ENCODE data around the gene PIP5K1B. TPM values are rescaled to one million over a fixed set of nuclear protein-coding genes. Genes with fewer than 3 reads are reported as not detected.
A peak's percentile ranks its signal among the peaks of the same experiment; 100 is the strongest.

Gene PIP5K1B
- polyA plus RNA-seq, 1 donor from 2014 or later: 5.0 TPM

DNA sequence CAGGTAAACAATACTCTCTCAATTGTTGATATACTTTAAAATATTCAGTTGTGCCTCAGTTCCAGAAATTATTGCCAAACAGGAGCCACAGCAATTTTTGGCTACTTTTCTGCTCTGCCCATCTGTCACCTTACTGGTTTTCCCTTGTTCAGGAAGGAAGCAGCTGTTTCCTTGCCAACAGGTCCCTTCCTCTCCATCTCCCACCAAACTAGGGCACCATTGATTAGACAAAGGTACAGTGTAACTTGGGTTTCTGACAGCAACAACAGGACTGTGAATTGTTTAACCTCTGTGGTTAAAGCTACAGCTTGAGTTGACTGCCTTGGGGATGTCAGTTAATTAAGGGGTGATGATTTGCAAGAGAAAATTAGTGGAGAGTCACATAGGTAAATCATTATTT is 76.9 kb downstream of the PIP5K1B start:
- no peaks in the 10 kb centered on the region for H3K9me3 Mint-ChIP-seq
- H3K4me3 Mint-ChIP-seq: peak overlapping the region in 1 of 4 donors; percentile 75
- peaks cover 0 to 10% (median 7%) of the 10 kb centered on the region in 3 donors for H3K4me1 Mint-ChIP-seq
- no peaks in the 10 kb centered on the region for H3K36me3 Mint-ChIP-seq
- no peak overlapping the region for H3K27ac Mint-ChIP-seq
- H3K27me3 Mint-ChIP-seq: no peaks in the 10 kb centered on the region

DNA sequence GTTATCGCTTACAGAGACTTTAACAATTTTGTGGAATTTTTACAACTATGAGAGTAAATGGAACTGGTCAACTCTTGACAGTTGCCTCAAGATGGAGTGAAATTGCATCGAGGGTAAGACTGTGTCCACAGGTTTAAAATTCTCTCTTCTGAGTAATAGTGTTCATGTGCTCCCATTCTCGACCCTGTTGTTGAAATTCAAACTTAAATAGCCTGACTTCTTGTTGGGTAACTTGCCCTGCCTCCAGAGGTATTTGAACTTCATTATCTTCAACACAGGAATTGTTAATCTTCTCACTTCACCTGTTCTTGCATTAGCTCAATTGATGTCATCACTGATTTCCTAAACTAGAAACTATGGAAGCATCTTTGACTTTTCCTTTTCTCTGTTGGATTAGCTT is 77.5 kb downstream of the PIP5K1B start:
- H3K27ac Mint-ChIP-seq: no peak overlapping the region
- no peak overlapping the region for H3K4me3 Mint-ChIP-seq
- no peaks in the 10 kb centered on the region for H3K36me3 Mint-ChIP-seq
- H3K4me1 Mint-ChIP-seq: peaks cover 4 to 10% (median 7%) of the 10 kb centered on the region in 3 donors
- H3K9me3 Mint-ChIP-seq: no peaks in the 10 kb centered on the region
- no peaks in the 10 kb centered on the region for H3K27me3 Mint-ChIP-seq

DNA sequence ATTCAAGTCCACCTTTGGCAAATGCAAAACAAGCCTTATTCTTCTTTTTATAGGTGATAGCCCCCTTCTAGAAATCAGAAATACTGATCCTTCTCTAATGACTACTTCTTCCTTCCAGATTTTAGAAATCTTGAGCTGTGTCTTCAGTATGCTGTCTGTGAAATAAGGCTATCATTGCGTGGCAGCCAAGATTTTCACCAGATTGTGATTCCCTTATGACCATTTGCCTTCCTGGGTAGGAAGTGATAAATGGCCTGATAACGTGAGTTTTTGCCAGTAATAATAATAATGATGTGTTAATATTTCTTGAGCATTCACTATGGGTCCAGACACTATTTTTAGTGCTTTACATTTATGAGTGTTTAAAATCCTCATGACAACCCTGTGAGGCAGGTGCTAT is 80.9 kb downstream of the PIP5K1B start:
- peaks cover 4 to 10% (median 7%) of the 10 kb centered on the region in 3 donors for H3K4me1 Mint-ChIP-seq
- H3K9me3 Mint-ChIP-seq: no peaks in the 10 kb centered on the region
- H3K27me3 Mint-ChIP-seq: no peaks in the 10 kb centered on the region
- no peak overlapping the region for H3K27ac Mint-ChIP-seq
- H3K36me3 Mint-ChIP-seq: peaks cover 4% of the 10 kb centered on the region
- no peak overlapping the region for H3K4me3 Mint-ChIP-seq

DNA sequence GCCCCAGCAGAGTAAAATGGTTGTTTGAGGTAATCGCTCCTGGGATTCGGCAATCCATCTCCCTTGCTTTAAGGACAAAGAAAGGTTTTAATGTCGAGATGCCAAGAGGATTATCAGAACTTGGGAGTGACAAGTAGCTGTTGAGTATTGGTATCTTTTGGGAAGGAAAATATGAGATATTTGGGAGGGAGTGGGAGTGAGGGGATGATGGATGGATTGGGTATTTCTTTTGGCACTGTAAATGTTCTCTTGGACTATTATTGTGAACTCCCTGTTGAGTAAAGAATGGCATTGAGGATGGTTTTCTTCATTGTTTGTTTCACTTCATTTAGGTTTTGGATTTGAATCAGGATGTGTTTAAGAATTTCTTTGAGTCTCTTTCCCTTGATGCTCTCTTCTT is 86.1 kb downstream of the PIP5K1B start:
- Mint-ChIP-seq H3K36me3 (peaks cover 8% of the 10 kb centered on the region), H3K4me3 (no peak overlapping the region), H3K9me3 (no peaks in the 10 kb centered on the region), H3K27ac (peak overlapping the region in 1 of 3 donors; percentile 21), H3K27me3 (no peaks in the 10 kb centered on the region), H3K4me1 (peaks cover 0 to 8% (median 0%) of the 10 kb centered on the region in 3 donors)

DNA sequence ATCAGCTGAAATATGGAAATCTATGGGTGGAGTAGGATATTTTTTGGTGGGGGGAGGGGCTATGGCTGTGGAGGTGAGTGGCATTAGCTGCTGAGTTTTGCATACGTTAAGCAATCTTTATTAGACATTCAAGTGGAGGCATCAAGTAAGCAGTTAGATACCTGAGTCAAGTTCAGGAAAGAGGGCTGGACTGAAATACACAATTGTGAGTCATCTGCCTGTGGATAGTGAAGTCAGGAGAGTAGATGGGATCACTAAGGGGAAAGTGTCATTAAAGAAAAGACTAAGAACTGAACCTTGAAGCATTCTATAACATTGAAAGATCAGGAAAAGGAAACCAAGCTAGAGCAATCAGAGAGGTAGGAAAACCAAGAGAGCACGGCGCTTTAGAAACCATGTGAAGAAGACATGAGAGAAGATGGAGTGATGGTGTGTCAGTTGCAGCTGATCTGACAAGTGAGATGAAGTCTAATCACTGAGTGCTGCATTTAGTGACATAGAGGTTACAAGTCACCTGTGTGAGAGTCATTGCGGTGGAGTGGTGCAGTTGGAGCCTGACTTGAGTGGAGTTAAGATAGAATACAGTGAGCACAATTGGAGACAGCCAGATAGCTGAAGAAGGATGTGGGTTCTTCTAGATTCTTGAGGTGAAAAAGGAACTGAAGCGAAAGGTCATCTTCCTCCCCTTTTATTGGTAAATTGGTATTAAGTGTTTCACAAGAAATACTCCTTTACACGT is 88.7 kb downstream of the PIP5K1B start:
- no peaks in the 10 kb centered on the region for H3K9me3 Mint-ChIP-seq
- H3K36me3 Mint-ChIP-seq: peaks cover 5% of the 10 kb centered on the region
- no peak overlapping the region for H3K27ac Mint-ChIP-seq
- no peak overlapping the region for H3K4me3 Mint-ChIP-seq
- H3K27me3 Mint-ChIP-seq: no peaks in the 10 kb centered on the region
- H3K4me1 Mint-ChIP-seq: peaks cover 17 to 28% (median 18%) of the 10 kb centered on the region in 3 donors

DNA sequence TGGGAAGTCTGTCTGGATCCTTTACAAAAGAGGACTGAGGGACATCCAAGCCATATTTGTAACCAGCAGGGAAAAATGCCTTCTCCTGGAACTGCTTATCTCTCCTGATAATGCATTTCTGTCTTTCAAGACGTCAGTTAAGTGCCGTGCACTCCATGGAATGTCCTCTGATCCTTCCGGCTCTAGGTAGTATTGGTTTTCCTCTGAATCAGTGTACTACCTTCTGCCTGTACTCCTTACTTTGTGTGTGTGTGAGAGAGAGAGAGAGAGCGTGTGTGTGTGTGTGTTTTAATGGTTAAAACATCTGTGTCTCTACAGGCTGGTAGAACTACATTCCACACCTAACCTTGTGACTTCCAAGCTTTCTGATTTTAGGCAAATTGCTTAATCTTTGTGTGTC is 89.9 kb downstream of the PIP5K1B start:
- Mint-ChIP-seq H3K9me3 (no peaks in the 10 kb centered on the region), H3K27ac (no peak overlapping the region), H3K4me3 (no peak overlapping the region), H3K36me3 (peaks cover 7% of the 10 kb centered on the region), H3K27me3 (no peaks in the 10 kb centered on the region), H3K4me1 (peaks cover 18 to 30% (median 21%) of the 10 kb centered on the region in 3 donors)

DNA sequence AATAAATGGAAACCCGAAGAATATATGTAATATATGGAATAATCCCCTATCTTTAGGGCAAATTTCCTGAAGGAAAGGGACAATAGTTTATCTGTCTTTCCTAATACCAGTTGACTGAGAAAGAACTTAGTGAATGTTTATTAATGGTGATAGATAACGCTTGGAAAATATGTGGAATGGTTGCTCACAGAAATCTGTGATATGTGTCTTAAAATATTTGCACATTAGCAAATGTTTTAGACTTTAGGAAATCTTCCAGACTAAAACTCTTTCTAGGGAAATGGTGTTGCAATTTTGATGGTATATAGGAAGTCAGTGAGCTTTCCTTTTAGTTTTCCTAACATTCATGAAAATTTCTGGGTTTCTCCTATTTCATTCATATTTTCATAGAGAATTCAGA is 90.4 kb downstream of the PIP5K1B start:
- Mint-ChIP-seq H3K4me3 (no peak overlapping the region), H3K4me1 (peaks cover 18 to 30% (median 21%) of the 10 kb centered on the region in 3 donors), H3K27me3 (no peaks in the 10 kb centered on the region), H3K9me3 (no peaks in the 10 kb centered on the region), H3K36me3 (peaks cover 7% of the 10 kb centered on the region), H3K27ac (no peak overlapping the region)

DNA sequence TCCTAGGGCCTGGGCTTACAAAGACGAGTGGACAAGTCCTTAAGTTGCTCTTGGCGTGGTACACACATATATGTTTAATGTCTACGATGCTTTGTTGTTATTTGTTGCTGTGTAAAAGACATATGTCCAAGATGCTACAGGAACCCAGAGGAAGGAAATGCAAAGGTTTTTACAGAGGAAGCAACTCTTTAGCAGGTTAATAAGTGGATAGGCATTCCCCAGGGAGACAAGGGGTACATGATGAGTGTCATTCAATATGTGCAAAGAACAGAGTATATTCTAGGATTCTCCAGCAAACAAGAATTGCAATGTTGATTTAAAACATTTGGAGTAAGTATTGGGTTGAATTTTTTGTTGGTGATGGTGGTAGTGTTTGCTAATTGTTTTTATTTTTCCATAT is 92.1 kb downstream of the PIP5K1B start:
- Mint-ChIP-seq H3K27me3 (no peaks in the 10 kb centered on the region), H3K36me3 (peaks cover 1% of the 10 kb centered on the region), H3K27ac (peak overlapping the region in 1 of 3 donors; percentile 9), H3K4me1 (peaks cover 18 to 26% (median 21%) of the 10 kb centered on the region in 3 donors), H3K9me3 (no peaks in the 10 kb centered on the region), H3K4me3 (peak overlapping the region in 2 of 4 donors; percentile 40 to 49)

DNA sequence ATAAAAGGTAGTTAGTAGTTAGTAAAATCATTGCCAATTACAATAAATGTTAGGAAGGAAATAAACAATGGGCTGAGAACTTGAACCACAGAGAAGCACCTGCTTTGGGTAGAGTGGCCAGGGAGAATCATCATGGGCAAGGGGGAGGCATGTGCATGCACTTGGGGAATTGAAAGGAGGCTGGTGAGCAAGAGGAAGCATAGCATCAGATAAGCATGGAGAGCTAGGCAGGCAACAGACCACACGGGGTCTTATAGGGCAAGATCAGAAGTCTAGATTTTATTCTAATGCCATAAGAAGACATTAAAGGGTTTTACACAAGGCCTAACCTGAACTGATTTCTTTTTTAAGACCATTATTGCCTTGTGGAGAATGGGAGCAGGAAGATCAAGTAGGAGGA is 93.4 kb downstream of the PIP5K1B start:
- H3K9me3 Mint-ChIP-seq: no peaks in the 10 kb centered on the region
- H3K36me3 Mint-ChIP-seq: peaks cover 1% of the 10 kb centered on the region
- H3K4me1 Mint-ChIP-seq: peaks cover 18 to 25% (median 21%) of the 10 kb centered on the region in 3 donors
- no peaks in the 10 kb centered on the region for H3K27me3 Mint-ChIP-seq
- no peak overlapping the region for H3K4me3 Mint-ChIP-seq
- peak overlapping the region in 1 of 3 donors; percentile 8 for H3K27ac Mint-ChIP-seq

DNA sequence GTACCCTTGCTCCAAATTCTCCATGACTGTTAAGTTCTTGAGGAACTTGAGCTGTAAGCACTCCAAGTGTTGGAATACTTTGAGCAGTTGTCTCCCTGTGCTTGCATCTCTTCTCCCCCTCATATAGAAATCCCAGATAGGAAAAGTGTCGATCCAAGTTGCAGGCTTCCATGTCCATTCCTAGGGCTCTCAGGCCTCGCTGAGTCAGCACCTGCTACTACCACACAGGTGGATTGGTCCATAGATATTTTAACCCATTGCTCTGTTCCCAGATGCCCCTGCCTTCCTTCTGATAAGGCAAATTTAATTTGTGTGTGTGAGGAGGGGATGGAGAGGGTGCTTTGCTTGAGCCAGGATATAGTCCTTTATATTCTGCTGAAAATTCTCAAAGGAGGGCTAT is 95.8 kb downstream of the PIP5K1B start:
- peak overlapping the region in 1 of 3 donors; percentile 28 for H3K27ac Mint-ChIP-seq
- no peak overlapping the region for H3K4me3 Mint-ChIP-seq
- peaks cover 1% of the 10 kb centered on the region for H3K36me3 Mint-ChIP-seq
- H3K27me3 Mint-ChIP-seq: no peaks in the 10 kb centered on the region
- peaks cover 23 to 32% (median 25%) of the 10 kb centered on the region in 3 donors for H3K4me1 Mint-ChIP-seq
- H3K9me3 Mint-ChIP-seq: no peaks in the 10 kb centered on the region

DNA sequence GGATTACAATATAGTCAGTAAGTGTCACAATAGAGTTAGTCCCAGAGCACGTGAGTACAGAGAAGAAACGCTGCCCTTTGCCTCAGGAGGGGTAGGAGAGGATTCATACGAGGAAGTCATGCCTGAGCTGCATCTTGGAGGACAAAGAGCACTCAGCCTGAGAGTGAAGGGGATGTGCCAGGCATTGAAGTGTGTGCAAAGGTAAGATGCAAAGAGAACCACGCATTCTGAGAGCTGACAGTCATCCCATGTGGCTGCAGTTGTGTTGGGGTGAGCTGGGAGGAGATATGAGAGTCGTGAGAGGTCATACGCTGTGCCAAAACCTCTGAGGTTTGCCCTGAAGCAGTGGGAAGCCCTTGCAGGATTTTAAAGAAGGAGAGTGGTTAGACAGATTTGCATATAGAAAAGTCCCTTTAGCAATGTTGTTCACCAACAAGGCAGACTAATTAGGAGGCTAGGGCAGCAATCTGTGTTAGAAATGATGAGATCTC is 97.5 kb downstream of the PIP5K1B start:
- Mint-ChIP-seq H3K36me3 (peaks cover 3% of the 10 kb centered on the region), H3K27ac (no peak overlapping the region)

DNA sequence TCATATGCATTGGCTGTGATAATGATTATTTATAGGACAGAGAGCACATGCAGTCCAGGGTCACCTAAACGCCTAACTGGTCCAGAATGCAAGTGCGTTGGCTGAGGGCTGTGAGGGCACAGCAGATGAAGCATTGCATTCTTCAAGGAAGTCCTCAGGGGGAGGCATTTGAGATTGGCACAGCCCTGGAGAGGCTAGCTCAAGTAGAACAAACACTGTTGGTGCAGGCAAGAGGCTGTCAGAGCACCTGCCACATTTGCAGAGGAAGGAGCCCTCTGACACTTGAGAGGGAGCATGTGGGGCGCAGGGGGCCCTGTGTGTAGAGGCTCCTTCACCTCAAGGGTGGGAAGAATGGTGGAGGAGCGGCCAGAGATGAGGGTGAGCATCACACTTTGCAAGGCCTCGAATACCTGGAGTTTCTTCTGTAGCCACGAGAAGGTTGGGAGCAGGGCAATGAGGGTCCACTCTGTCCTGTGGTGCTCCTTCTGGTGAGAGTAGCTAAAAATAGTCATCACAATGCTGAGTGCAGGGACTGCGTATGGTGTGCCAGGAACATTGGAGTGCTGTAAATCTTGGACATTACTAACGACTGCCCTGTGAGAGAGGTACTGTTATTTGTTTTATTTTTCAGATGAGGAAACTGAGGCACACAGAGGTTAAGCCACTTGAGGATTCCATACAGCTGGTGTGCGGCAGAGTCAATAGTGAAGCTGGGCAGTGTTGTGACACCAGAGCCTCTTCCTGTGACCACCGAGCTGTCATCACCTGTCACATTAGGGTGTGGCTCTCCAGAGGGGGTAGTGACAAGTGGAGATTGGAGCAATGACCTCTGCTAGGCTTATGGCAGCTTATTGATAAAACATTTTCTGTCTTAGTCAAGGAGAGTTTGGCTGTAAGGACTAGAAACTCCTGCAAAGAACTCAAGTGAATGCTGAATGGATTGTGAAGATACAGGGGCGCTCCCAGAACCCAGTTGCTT is 100.2 kb downstream of the PIP5K1B start:
- Mint-ChIP-seq H3K27me3 (no peaks in the 10 kb centered on the region), H3K27ac (peak overlapping the region in 1 of 3 donors; percentile 27), H3K4me1 (peaks cover 12 to 27% (median 22%) of the 10 kb centered on the region in 3 donors), H3K36me3 (peaks cover 4% of the 10 kb centered on the region), H3K9me3 (no peaks in the 10 kb centered on the region), H3K4me3 (no peak overlapping the region)

More for the DNA sequence above, 97.5 kb downstream of the PIP5K1B start:
- Mint-ChIP-seq H3K9me3 (no peaks in the 10 kb centered on the region), H3K27me3 (no peaks in the 10 kb centered on the region), H3K4me1 (peaks cover 21 to 34% (median 25%) of the 10 kb centered on the region in 3 donors), H3K4me3 (no peak overlapping the region)

DNA sequence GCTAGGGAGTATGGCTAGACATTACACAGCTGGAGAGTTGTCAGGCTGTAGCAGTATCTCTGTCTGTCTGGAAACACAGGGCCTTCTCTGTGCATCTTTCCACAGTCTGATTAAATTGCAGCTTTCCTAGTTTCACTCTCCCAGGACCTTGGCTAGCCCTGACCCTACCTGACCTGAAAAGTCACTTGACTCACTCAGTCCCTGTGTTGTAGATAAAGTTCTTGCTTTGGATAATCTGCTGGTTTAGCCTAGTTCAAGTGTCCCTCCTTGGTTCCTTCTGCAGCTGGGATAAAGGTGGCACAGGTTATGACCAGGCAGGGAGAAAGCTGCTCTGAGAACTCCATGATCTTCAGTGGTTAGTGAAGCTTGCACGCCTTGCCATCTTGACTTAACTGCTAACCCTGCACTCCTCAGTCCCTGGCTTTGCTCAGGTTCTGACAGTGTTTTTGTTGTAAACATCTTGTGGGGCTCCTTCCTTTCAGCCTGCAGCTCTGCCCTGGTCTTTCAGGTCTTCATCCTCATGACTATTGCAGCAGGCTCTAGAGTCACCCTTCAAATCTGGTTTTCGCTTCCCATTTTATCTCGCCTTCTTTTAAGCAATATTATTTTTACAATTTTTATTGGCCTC is 101.0 kb downstream of the PIP5K1B start:
- Mint-ChIP-seq H3K27me3 (no peaks in the 10 kb centered on the region), H3K9me3 (no peaks in the 10 kb centered on the region), H3K36me3 (peaks cover 4% of the 10 kb centered on the region), H3K4me3 (peak overlapping the region in 2 of 4 donors; percentile 26 to 50), H3K4me1 (peaks cover 12 to 27% (median 22%) of the 10 kb centered on the region in 3 donors), H3K27ac (peak overlapping the region in 1 of 3 donors; percentile 28)

DNA sequence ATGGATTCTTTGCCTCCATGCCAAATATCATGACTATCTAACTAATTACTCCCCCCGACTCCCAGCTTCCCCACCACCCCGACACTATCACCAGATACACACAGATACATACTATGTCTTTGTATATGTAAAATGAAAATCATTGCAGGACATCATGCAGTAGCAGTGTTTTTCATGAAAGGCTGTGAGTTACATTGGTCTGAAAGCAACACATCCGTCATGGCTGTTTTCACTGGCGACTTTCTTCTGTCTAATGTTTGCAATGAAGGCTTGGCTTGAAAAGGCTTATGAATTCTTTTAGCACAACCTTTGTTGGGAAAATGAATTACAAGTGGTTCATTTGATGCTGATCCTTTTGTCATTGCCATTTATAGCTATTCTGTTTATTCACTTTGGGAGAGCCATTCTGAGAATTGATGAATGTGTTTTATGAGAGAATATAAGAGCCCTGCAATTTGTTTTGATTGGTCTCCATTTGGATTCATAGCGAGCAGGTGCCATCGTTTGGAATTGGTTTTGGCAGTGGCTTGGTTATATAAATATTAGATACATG is 103.4 kb downstream of the PIP5K1B start:
- no peaks in the 10 kb centered on the region for H3K27me3 Mint-ChIP-seq
- H3K27ac Mint-ChIP-seq: no peak overlapping the region
- H3K4me1 Mint-ChIP-seq: peaks cover 12 to 34% (median 27%) of the 10 kb centered on the region in 3 donors
- no peaks in the 10 kb centered on the region for H3K9me3 Mint-ChIP-seq
- no peak overlapping the region for H3K4me3 Mint-ChIP-seq
- H3K36me3 Mint-ChIP-seq: peaks cover 4% of the 10 kb centered on the region
